SK-N-SH treated with all-trans-retinoic acid at 6 μM for 48 hours (cell line): ENCODE results near the gene TBCA.

Experiments
- ATAC-seq: fragments of 200-7000 bp; cut with Tn5 transposase; 3 replicates; pipeline ENCODE4 v1.9.1; 2020; ENCODE audit warnings: mild to moderate bottlenecking, moderate library complexity
- ARNTL ChIP-seq: fragments of 450-650 bp; formaldehyde crosslinking; IDR thresholded peaks from 2 replicates; pipeline ENCODE4 v1.5.0; 2020; ENCODE audit warnings: low read depth, mild to moderate bottlenecking, moderate library complexity, borderline replicate concordance
- BACH2 ChIP-seq: fragments of 250-450 bp; sonication (Bioruptor Pico); IDR thresholded peaks from 2 replicates; pipeline ENCODE4 v1.9.0; 2021; ENCODE audit warnings: mild to moderate bottlenecking, borderline replicate concordance
- CREB5 ChIP-seq: fragments of 250-450 bp; sonication (Bioruptor Pico); IDR thresholded peaks from 2 replicates; pipeline ENCODE4 v1.5.1; 2020; ENCODE audit warnings: low read depth, mild to moderate bottlenecking, moderate library complexity
- CSDC2 ChIP-seq: fragments of 250-450 bp; sonication (Bioruptor Pico); IDR thresholded peaks from 2 replicates; pipeline ENCODE4 v1.5.0; 2020; ENCODE audit warnings: mild to moderate bottlenecking, moderate library complexity
- CSRNP3 ChIP-seq: fragments of 250-450 bp; sonication (Bioruptor Pico); IDR thresholded peaks from 2 replicates; pipeline ENCODE4 v1.5.1; 2021; ENCODE audit warnings: mild to moderate bottlenecking, moderate library complexity
- ESRRG ChIP-seq: fragments of 250-450 bp; sonication (Bioruptor Pico); IDR thresholded peaks from 2 replicates; pipeline ENCODE4 v1.6.1; 2021; ENCODE audit warnings: mild to moderate bottlenecking
- GLIS3 ChIP-seq: fragments of 250-450 bp; sonication (Bioruptor Pico); IDR thresholded peaks from 2 replicates; pipeline ENCODE4 v1.5.0; 2020; ENCODE audit warnings: mild to moderate bottlenecking, moderate library complexity
- ISL1 ChIP-seq: fragments of 250-450 bp; sonication (Bioruptor Pico); IDR thresholded peaks from 2 replicates; pipeline ENCODE4 v2.1.2; 2022; ENCODE audit warnings: mild to moderate bottlenecking, moderate library complexity
- OSR1 ChIP-seq: fragments of 250-450 bp; sonication (Bioruptor Pico); IDR thresholded peaks from 2 replicates; pipeline ENCODE4 v1.8.0; 2022; ENCODE audit warnings: moderate library complexity, mild to moderate bottlenecking, inconsistent platforms
- PATZ1 ChIP-seq: fragments of 250-450 bp; sonication (Bioruptor Pico); IDR thresholded peaks from 2 replicates; pipeline ENCODE4 v1.8.0; 2020; ENCODE audit warnings: mild to moderate bottlenecking, moderate library complexity, borderline replicate concordance
- RARB ChIP-seq: fragments of 250-450 bp; sonication (Bioruptor Pico); IDR thresholded peaks from 2 replicates; pipeline ENCODE4 v1.8.0; 2021; ENCODE audit warnings: mild to moderate bottlenecking, moderate library complexity
- TCF4 ChIP-seq: fragments of 250-450 bp; sonication (Bioruptor Pico); IDR thresholded peaks from 2 replicates; pipeline ENCODE4 v1.8.0; 2021; ENCODE audit warnings: mild to moderate bottlenecking, moderate library complexity, borderline replicate concordance
- TOX ChIP-seq: fragments of 250-450 bp; sonication (Bioruptor Pico); IDR thresholded peaks from 2 replicates; pipeline ENCODE4 v1.8.0; 2021; ENCODE audit warnings: mild to moderate bottlenecking, moderate library complexity, borderline replicate concordance
- TSHZ2 ChIP-seq: fragments of 250-450 bp; sonication (Bioruptor Pico); IDR thresholded peaks from 2 replicates; pipeline ENCODE4 v1.5.0; 2020; ENCODE audit warnings: mild to moderate bottlenecking, moderate library complexity
- ZC3H10 ChIP-seq: fragments of 250-450 bp; sonication (Bioruptor Pico); IDR thresholded peaks from 2 replicates; pipeline ENCODE4 v1.5.1; 2021; ENCODE audit warnings: mild to moderate bottlenecking, moderate library complexity
- ZFP30 ChIP-seq: fragments of 450-650 bp; formaldehyde crosslinking; IDR thresholded peaks from 2 replicates; pipeline ENCODE4 v1.5.0; 2022; ENCODE audit warnings: mild to moderate bottlenecking, moderate library complexity
- ZNF565 ChIP-seq: fragments of 450-650 bp; formaldehyde crosslinking; conservative IDR thresholded peaks from 2 replicates; pipeline ENCODE4 v1.5.0; 2020; ENCODE audit warnings: low read depth, mild to moderate bottlenecking, moderate library complexity
- ZNF70 ChIP-seq: fragments of 450-650 bp; formaldehyde crosslinking; IDR thresholded peaks from 2 replicates; pipeline ENCODE4 v1.5.0; 2020; ENCODE audit warnings: mild to moderate bottlenecking, moderate library complexity
- ZNF8 ChIP-seq: fragments of 450-650 bp; formaldehyde crosslinking; IDR thresholded peaks from 2 replicates; pipeline ENCODE4 v1.5.0; 2020; ENCODE audit warnings: mild to moderate bottlenecking, moderate library complexity

Gene TBCA

GRCh38 chr5:77767301-77767700 lies 8.8 kb downstream of the TBCA start:
- no peak for ATAC-seq
- TF ChIP-seq ZNF8 (CRISPR knock-in tag) (no peak), TCF4 (no peak), ZNF70 (CRISPR knock-in tag) (no peak), CSRNP3 (CRISPR knock-in tag) (no peak), ZC3H10 (CRISPR knock-in tag) (no peak), CREB5 (CRISPR knock-in tag) (no peak), CSDC2 (CRISPR knock-in tag) (no peak), ISL1 (no peak), ESRRG (CRISPR knock-in tag) (no peak), ZFP30 (CRISPR knock-in tag) (no peak), RARB (no peak), BACH2 (CRISPR knock-in tag) (no peak)

GRCh38 chr5:77761606-77762005 lies 14.5 kb downstream of the TBCA start:
- no peak for ATAC-seq
- TF ChIP-seq RARB, result no peak
- TF ChIP-seq ARNTL (CRISPR knock-in tag), result no peak
- no peak for TF ChIP-seq TOX
- TF ChIP-seq ZNF565, result no peak
- TF ChIP-seq ZNF8 (CRISPR knock-in tag), result no peak
- no peak for TF ChIP-seq PATZ1 (CRISPR knock-in tag)
- TF ChIP-seq CSRNP3 (CRISPR knock-in tag), result no peak
- TF ChIP-seq ESRRG (CRISPR knock-in tag), result no peak
- TF ChIP-seq OSR1 (CRISPR knock-in tag), result no peak
- TF ChIP-seq TSHZ2 (CRISPR knock-in tag), result no peak
- TF ChIP-seq CREB5 (CRISPR knock-in tag), result no peak
- no peak for TF ChIP-seq ZNF70 (CRISPR knock-in tag)
- no peak for TF ChIP-seq ZFP30 (CRISPR knock-in tag)
- TF ChIP-seq ZC3H10 (CRISPR knock-in tag), result no peak

- ATAC-seq, result no peak
- no peak for TF ChIP-seq PATZ1 (CRISPR knock-in tag)
- no peak for TF ChIP-seq RARB
- no peak for TF ChIP-seq BACH2 (CRISPR knock-in tag)
- no peak for TF ChIP-seq TCF4
- TF ChIP-seq CREB5 (CRISPR knock-in tag), result no peak
- no peak for TF ChIP-seq ZNF8 (CRISPR knock-in tag)
- TF ChIP-seq ESRRG (CRISPR knock-in tag), result no peak
- no peak for TF ChIP-seq GLIS3 (CRISPR knock-in tag)
- TF ChIP-seq CSDC2 (CRISPR knock-in tag), result no peak
- TF ChIP-seq TOX, result no peak
Measured at GRCh38 chr5:77758141-77758938, 17.8 kb downstream of the TBCA start.
